ENCODE data around the gene CFAP52.
"Not testable (repeated sequence)": the region's sequence is repeated elsewhere in the genome, so short reads cannot be mapped to it uniquely, and the experiment has no call there.

CFAP52 gene

GRCh38 chr17:9571201-9571600, 5.2 kb upstream of the CFAP52 start:
- no peak for DNase-seq

GRCh38 chr17:9575381-9576101, 901 bp upstream of the CFAP52 start, which contains the start of gene STX8:
STX8 (minus strand) TSS chr17:9575820; CDS start chr17:9575808, 12 bp downstream.
- DNase-seq = peak; percentile 33

- DNase-seq = no peak
Observed at GRCh38 chr17:9577373-9577709, 899 bp downstream of the CFAP52 start.

GRCh38 chr17:9587969-9588656, 11.7 kb downstream of the CFAP52 start:
- no peak for DNase-seq

GRCh38 chr17:9594065-9594464, 17.6 kb downstream of the CFAP52 start:
- DNase-seq = no peak

GRCh38 chr17:9597638-9598037, 21.2 kb downstream of the CFAP52 start:
- DNase-seq = not testable (repeated sequence)

GRCh38 chr17:9598661-9599060, 22.2 kb downstream of the CFAP52 start:
- DNase-seq = no peak

GRCh38 chr17:9604583-9604982, 28.1 kb downstream of the CFAP52 start:
- DNase-seq = not testable (repeated sequence)

- no peak for DNase-seq
Observed at GRCh38 chr17:9606453-9606852, 30.0 kb downstream of the CFAP52 start.

- DNase-seq = not testable (repeated sequence)
Observed at GRCh38 chr17:9607058-9607457, 30.6 kb downstream of the CFAP52 start.

- no peak for DNase-seq
Observed at GRCh38 chr17:9611557-9611956, 35.1 kb downstream of the CFAP52 start.

- DNase-seq = no peak
Observed at GRCh38 chr17:9612006-9612405, 35.6 kb downstream of the CFAP52 start.

- DNase-seq = no peak
Observed at GRCh38 chr17:9615486-9615885, 39.0 kb downstream of the CFAP52 start.

- DNase-seq = no peak
Observed at GRCh38 chr17:9622961-9623360, 46.5 kb downstream of the CFAP52 start.

GRCh38 chr17:9628509-9628908, 52.1 kb downstream of the CFAP52 start:
- DNase-seq = no peak

- no peak for DNase-seq
Observed at GRCh38 chr17:9632741-9633140, 56.3 kb downstream of the CFAP52 start.

- DNase-seq = no peak
Observed at GRCh38 chr17:9635340-9635739, 58.9 kb downstream of the CFAP52 start.

GRCh38 chr17:9636501-9636900, 60.1 kb downstream of the CFAP52 start:
- no peak for DNase-seq

- DNase-seq = not testable (repeated sequence)
Observed at GRCh38 chr17:9640388-9640787, 63.9 kb downstream of the CFAP52 start.

- no peak for DNase-seq
Observed at GRCh38 chr17:9643611-9644010, 67.2 kb downstream of the CFAP52 start.

- peak; percentile 64 for DNase-seq
Observed at GRCh38 chr17:9644910-9645751, 68.7 kb downstream of the CFAP52 start, which contains the start of gene USP43. USP43 (plus strand) TSS chr17:9645517; CDS start chr17:9645633, 116 bp downstream.

- DNase-seq = peak; percentile 35
Observed at GRCh38 chr17:9645851-9646545, 69.6 kb downstream of the CFAP52 start.

- no peak for DNase-seq
Observed at GRCh38 chr17:9646546-9646885, 70.1 kb downstream of the CFAP52 start.

Data from 8988T (cell line).